Activated CD8-positive, alpha-beta T cell treated with anti-CD3 and anti-CD28 coated beads for 36 hours (primary cell): ENCODE measurements around the gene HIVEP2. TPM values are rescaled to one million over a fixed set of nuclear protein-coding genes. Genes with fewer than 3 reads are reported as not detected.

Experiments
- ATAC-seq: fragments of 200-7000 bp; cut with Tn5 transposase; one replicate; pipeline ENCODE4 v1.10.0; 2021; ENCODE audit warnings: mild to moderate bottlenecking, moderate library complexity
- CTCF ChIA-PET: fragments of 350-600 bp; sonication (Branson Sonifier 250); formaldehyde crosslinking; loops from one replicate; lab custom pipeline; 2021; ENCODE audit warnings: antibody characterized with exemption; lab: Charles Lee
- POLR2A ChIA-PET: fragments of 350-600 bp; sonication (Branson Sonifier 250); formaldehyde crosslinking; loops from one replicate; lab custom pipeline; 2021; ENCODE audit warnings: antibody characterized with exemption; lab: Charles Lee
- DNase-seq: peaks from one replicate; pipeline ENCODE4 v3.0.0-alpha.2; 2020
- H3K27ac Mint-ChIP-seq: one replicate; pipeline ENCODE4 v1.8.0; 2021; ENCODE audit warnings: mild to moderate bottlenecking, mixed read lengths
- H3K27me3 Mint-ChIP-seq: one replicate; pipeline ENCODE4 v1.8.0; 2021; ENCODE audit warnings: mixed read lengths
- H3K36me3 Mint-ChIP-seq: one replicate; pipeline ENCODE4 v1.8.0; 2021; ENCODE audit warnings: low read depth, mixed read lengths
- H3K4me1 Mint-ChIP-seq: one replicate; pipeline ENCODE4 v1.8.0; 2021; ENCODE audit warnings: low read depth, mixed read lengths
- H3K4me3 Mint-ChIP-seq: one replicate; pipeline ENCODE4 v1.8.0; 2021; ENCODE audit warnings: mild to moderate bottlenecking, moderate library complexity, mixed read lengths
- H3K9me3 Mint-ChIP-seq: one replicate; pipeline ENCODE4 v1.8.0; 2021; ENCODE audit warnings: mixed read lengths
- intact Hi-C: fragments of 100-400 bp; cut with micrococcal nuclease; formaldehyde crosslinking; loops from one replicate; pipeline ENCODE4 v1.10.0; 2022
- total RNA-seq, 2 experiments: library from RNA; stranded (reverse); gene quantifications; one replicate each; pipeline ENCODE4 v1.2.3, GENCODE V29; 2021
- TF ChIP-seq, protein P1 (sequence below): fragments of 200-600 bp; IDR thresholded peaks from one replicate; pipeline ENCODE4 v1.8.0; 2022; ENCODE audit warnings: antibody characterized with exemption, mild to moderate bottlenecking

Gene HIVEP2
- total RNA-seq, 2 experiments from 2014 or later = 31.8 to 38.1 TPM

DNA sequence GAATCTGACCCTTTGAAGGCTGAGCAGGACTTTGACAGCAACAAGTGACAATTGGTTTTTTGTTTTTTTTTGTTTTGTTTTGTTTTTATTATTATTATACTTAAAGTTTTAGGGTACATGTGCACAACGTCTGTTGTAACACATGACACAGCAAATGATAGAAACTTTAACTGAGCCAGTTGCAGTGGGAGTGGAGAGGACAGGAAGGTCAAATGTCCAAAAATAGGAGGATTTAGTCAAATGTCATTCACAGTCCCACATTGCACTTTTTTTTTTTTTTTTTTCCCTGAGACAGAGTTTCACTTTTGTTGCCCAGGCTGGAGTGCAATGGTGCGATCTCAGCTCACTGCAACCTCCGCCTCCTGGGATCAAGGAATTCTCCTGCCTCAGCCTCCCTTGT lies 223.0 kb downstream of the HIVEP2 start:
- TF ChIP-seq, protein P1, sequence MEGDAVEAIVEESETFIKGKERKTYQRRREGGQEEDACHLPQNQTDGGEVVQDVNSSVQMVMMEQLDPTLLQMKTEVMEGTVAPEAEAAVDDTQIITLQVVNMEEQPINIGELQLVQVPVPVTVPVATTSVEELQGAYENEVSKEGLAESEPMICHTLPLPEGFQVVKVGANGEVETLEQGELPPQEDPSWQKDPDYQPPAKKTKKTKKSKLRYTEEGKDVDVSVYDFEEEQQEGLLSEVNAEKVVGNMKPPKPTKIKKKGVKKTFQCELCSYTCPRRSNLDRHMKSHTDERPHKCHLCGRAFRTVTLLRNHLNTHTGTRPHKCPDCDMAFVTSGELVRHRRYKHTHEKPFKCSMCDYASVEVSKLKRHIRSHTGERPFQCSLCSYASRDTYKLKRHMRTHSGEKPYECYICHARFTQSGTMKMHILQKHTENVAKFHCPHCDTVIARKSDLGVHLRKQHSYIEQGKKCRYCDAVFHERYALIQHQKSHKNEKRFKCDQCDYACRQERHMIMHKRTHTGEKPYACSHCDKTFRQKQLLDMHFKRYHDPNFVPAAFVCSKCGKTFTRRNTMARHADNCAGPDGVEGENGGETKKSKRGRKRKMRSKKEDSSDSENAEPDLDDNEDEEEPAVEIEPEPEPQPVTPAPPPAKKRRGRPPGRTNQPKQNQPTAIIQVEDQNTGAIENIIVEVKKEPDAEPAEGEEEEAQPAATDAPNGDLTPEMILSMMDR = no peak
- intact Hi-C loops = no loop called here
- ChIA-PET POLR2A (no interaction called here), CTCF (no interaction called here)
- ATAC-seq = no peak
- H3K36me3 Mint-ChIP-seq = peaks cover 8% of the 10 kb centered on the region
- H3K27ac Mint-ChIP-seq = no peak overlapping the region
- H3K4me1 Mint-ChIP-seq = peaks cover 3% of the 10 kb centered on the region
- DNase-seq = no peak
- peaks cover 1% of the 10 kb centered on the region for H3K27me3 Mint-ChIP-seq
- H3K4me3 Mint-ChIP-seq = no peak overlapping the region
- peaks cover 20% of the 10 kb centered on the region for H3K9me3 Mint-ChIP-seq

DNA sequence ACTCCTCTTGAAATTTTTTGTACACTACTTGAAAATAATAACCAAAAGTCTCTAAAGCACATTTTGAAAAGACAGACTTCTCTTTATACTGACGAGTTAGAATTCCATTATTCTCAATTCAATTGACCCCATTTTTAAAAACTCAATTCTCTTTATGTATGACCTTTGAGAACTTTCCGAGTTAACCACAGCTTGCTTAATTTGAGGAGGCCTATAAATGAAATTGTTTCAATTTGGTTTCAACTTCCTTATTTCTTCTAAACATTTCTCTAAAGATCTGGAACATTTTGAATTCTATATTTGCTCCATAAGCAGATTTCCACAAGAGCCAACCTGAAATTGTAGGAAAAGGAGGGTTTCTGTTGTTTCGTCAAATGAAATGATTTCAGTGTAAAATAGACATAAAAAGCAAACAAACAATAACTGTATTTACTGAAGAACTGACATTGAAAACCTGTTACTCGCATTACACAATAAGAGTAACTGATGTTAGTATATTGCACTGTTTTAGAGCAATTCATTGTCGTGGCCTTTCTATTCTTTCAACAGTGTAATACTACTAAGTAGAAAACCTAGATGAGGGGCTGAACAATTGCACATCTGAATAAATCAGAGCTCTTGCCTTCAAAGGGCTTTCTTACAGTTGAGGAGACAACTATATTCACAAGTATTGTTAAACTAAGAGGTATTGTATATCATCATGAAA lies 223.6 kb downstream of the HIVEP2 start:
- Mint-ChIP-seq H3K4me1 (peaks cover 3% of the 10 kb centered on the region), H3K27ac (no peak overlapping the region), H3K9me3 (peaks cover 20% of the 10 kb centered on the region), H3K27me3 (peaks cover 1% of the 10 kb centered on the region), H3K4me3 (no peak overlapping the region), H3K36me3 (peaks cover 8% of the 10 kb centered on the region)
- intact Hi-C loops = no loop called here
- ChIA-PET POLR2A (no interaction called here), CTCF (no interaction called here)
- TF ChIP-seq, protein P1 = no peak
- no peak for ATAC-seq
- DNase-seq = no peak

DNA sequence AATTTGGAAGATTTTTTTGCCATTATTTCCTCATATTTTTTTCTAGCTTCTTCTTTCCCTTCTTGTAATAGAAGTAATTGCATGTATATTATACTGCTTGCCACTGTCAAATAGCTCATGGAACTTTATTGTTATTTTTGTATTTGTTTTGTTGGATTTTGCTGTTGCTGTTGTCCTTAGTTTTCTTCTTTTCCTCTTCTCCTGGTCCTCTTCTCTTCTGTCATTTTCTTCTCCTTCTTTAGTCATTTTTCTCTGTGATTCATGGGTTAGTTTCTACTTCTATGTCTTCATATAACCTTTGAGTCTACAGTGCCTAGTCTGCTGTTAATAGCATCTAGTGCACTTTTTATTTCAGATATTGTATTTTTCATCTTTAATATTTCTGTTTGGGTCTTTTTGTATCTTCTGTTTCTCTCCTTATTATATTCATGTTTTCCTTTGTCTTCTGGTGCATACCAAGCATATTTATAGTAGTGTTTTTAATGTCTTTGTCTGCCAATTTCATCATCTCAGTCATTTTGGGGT lies 226.2 kb downstream of the HIVEP2 start:
- intact Hi-C loops = no loop called here
- ATAC-seq (no peak), DNase-seq (no peak)
- H3K27ac Mint-ChIP-seq = no peak overlapping the region
- POLR2A ChIA-PET = no interaction called here
- no peak overlapping the region for H3K4me3 Mint-ChIP-seq
- H3K27me3 Mint-ChIP-seq = peaks cover 1% of the 10 kb centered on the region
- CTCF ChIA-PET = interaction anchor here (1.7 to 1.8 kb wide), 2 partner anchors 23 to 46 kb away, joined by 3 to 4 read pairs; no protein-coding TSS in a partner anchor
- TF ChIP-seq, protein P1 = no peak
- H3K4me1 Mint-ChIP-seq = peaks cover 8% of the 10 kb centered on the region
- peaks cover 8% of the 10 kb centered on the region for H3K36me3 Mint-ChIP-seq
- peaks cover 20% of the 10 kb centered on the region for H3K9me3 Mint-ChIP-seq

DNA sequence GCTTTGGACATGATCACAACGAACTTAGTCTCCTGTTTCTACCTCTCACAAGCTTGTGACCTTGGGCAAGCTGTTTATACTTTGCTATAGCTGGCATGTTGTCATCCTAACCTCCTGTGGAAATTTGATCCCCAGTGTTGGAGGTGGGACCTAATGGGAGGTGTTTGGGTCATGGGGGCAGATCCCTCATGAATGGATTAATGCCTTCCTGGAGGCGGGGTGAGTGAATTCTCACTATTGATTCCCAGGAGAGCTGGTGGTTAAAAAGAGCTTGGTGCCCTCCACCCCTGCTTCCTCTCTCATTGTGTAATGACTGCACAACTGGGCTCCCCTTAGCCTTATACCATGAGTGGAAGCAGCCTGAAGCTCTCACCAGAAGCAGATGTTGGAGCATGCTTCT lies 228.9 kb downstream of the HIVEP2 start:
- peaks cover 5% of the 10 kb centered on the region for H3K4me1 Mint-ChIP-seq
- DNase-seq (no peak), ATAC-seq (no peak)
- no peak overlapping the region for H3K27ac Mint-ChIP-seq
- peaks cover 20% of the 10 kb centered on the region for H3K9me3 Mint-ChIP-seq
- peaks cover 1% of the 10 kb centered on the region for H3K27me3 Mint-ChIP-seq
- no peak overlapping the region for H3K4me3 Mint-ChIP-seq
- CTCF ChIA-PET = no interaction called here
- H3K36me3 Mint-ChIP-seq = peaks cover 8% of the 10 kb centered on the region
- intact Hi-C loops = no loop called here
- TF ChIP-seq, protein P1 = no peak
- POLR2A ChIA-PET = no interaction called here

DNA sequence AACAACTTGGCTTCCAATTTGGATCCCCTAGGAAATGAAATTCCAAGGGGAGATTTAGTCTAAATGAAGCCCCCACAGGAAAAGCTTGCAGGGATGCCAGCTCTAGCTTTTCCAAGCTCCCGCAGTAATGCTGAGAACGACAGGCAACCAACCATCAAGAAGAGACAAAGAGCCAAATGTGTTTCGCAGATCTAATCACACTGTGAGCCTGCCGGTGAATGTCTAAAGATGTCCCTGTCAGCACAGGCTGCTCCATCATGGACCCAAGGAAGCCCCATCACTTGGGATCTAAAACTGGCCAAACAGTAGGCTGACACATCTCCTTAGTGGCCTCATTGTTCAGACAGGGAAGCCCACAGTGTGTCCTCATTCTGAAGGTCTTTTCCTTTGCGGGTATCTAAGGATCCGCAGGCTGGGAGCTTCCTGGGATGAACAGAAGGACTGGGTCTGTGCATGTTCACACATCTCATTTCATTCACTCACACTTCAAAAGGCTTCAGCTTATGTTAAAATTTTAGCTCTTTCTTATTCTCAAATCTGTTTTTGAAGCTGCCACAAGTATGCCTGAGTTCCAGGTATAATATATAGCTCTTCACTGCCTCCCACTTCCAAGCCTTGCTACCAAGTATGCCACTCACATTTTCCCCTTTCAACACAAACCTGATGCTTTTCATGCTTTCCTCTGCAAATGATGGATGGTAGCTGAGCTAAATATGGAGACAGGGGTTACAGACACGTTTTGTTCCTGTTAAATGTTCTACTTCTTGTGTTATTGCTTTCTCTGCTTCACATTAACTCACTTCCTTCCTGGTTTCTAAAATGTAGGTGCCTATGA lies 229.8 kb downstream of the HIVEP2 start:
- Mint-ChIP-seq H3K36me3 (peaks cover 8% of the 10 kb centered on the region), H3K4me1 (peaks cover 5% of the 10 kb centered on the region), H3K4me3 (no peak overlapping the region), H3K9me3 (peaks cover 18% of the 10 kb centered on the region), H3K27ac (no peak overlapping the region), H3K27me3 (peaks cover 1% of the 10 kb centered on the region)
- ATAC-seq (no peak), DNase-seq (no peak)
- intact Hi-C loops = no loop called here
- TF ChIP-seq, protein P1 = no peak
- ChIA-PET CTCF (no interaction called here), POLR2A (no interaction called here)
